Kidney epithelial cell (primary cell): ENCODE results near the gene RNF213. TPM values are rescaled to one million over a fixed set of nuclear protein-coding genes. Genes with fewer than 3 reads are reported as not detected.

Experiments used
- DNase-seq: peaks from one replicate; pipeline ENCODE4 v3.0.0-alpha.2; 2010; ENCODE audit warnings: low read depth
- H3K27me3 ChIP-seq: 2 replicates; pipeline ENCODE4 v1.6.0; 2011; ENCODE audit warnings: low read length; ENCODE audit not compliant: control insufficient read depth, insufficient read depth
- H3K36me3 ChIP-seq: 2 replicates; pipeline ENCODE4 v1.5.1; 2011; ENCODE audit warnings: low read length; ENCODE audit not compliant: control insufficient read depth, insufficient read depth
- H3K4me3 ChIP-seq: 2 replicates; pipeline ENCODE4 v1.5.1; 2011; ENCODE audit warnings: low read depth, mild to moderate bottlenecking, control low read depth, low read length
- CTCF ChIP-seq: IDR thresholded peaks from 2 replicates; pipeline ENCODE4 v1.5.1; 2011; ENCODE audit warnings: mild to moderate bottlenecking, moderate library complexity, low read length, control low read depth, inconsistent platforms; ENCODE audit not compliant: insufficient read depth, poor library complexity, severe bottlenecking
- total RNA-seq: library from RNA; depleted of rRNA; stranded (reverse); fragments of >200 nt; gene quantifications from 2 replicates; pipeline ENCODE4 v1.2.3, GENCODE V29; 2015

The RNF213 gene
- total RNA-seq, 1 donor from 2014 or later = 111 TPM

GRCh38 chr17:80353718-80354275 lies 93.1 kb downstream of the RNF213 start:
- H3K36me3 ChIP-seq = peaks cover 4% of the 10 kb centered on the region
- no peak for DNase-seq
- no peak for TF ChIP-seq CTCF
- no peaks in the 10 kb centered on the region for H3K27me3 ChIP-seq
- H3K4me3 ChIP-seq = no peak overlapping the region

- Histone ChIP-seq H3K4me3 (no peak overlapping the region), H3K36me3 (peaks cover 4% of the 10 kb centered on the region), H3K27me3 (no peaks in the 10 kb centered on the region)
- no peak for DNase-seq
- no peak for TF ChIP-seq CTCF
These were observed 93.7 kb downstream of the RNF213 start for GRCh38 chr17:80354336-80354735.

GRCh38 chr17:80356231-80356856 lies 95.7 kb downstream of the RNF213 start:
- Histone ChIP-seq H3K4me3 (no peak overlapping the region), H3K27me3 (no peaks in the 10 kb centered on the region), H3K36me3 (peaks cover 5% of the 10 kb centered on the region)
- DNase-seq = no peak
- TF ChIP-seq CTCF = no peak

GRCh38 chr17:80358131-80358530 lies 97.5 kb downstream of the RNF213 start:
- no peak overlapping the region for H3K4me3 ChIP-seq
- H3K36me3 ChIP-seq = peaks cover 9% of the 10 kb centered on the region
- no peak for TF ChIP-seq CTCF
- DNase-seq = no peak
- H3K27me3 ChIP-seq = no peaks in the 10 kb centered on the region

GRCh38 chr17:80358861-80359260 lies 98.2 kb downstream of the RNF213 start:
- H3K27me3 ChIP-seq = no peaks in the 10 kb centered on the region
- H3K4me3 ChIP-seq = no peak overlapping the region
- H3K36me3 ChIP-seq = peaks cover 12% of the 10 kb centered on the region
- no peak for DNase-seq
- TF ChIP-seq CTCF = no peak
